Measurements from ENCODE around the gene RNF40.

The RNF40 gene

GRCh38 chr16:30761427-30761927 is 645 bp upstream of the RNF40 start:
- H3K4me3 ChIP-seq (replicated peaks; ENCODE audit: low read depth, low read length): peak overlapping the region; percentile 94
- TF ChIP-seq CTCF (IDR thresholded peaks at IDR 0.05; ENCODE audit: low read depth, low read length, missing control alignments): no peak

DNA sequence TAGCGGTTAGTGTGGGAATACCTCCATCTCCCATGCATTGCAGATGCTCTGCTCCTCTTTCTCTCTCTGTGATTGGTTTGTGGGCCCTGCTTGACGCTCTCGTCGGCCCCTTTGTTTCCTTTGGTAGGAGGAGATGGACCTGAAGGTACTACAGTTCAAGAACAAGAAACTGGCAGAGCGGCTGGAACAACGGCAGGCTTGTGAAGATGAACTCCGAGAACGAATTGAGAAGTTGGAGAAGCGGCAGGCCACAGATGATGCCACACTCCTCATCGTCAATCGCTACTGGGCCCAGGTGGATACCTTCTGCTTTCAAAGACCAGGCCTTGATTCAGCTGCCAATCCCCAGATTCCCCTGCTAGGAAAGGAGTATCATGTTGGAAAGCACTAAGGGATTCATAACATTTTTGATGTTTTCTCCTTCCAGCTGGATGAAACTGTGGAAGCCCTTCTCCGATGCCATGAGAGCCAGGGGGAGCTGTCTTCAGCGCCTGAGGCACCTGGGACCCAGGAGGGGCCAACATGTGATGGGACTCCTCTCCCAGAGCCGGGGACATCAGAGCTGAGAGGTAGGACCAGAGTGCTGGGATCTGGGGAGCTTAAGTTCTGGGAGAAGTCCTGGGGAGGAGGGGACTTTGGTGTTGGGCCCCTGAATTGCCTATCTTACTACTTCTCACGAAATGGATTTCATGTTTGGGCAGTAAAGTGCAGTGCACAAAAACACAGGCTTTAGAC is 1.0 kb downstream of the RNF40 start:
- no peak for TF ChIP-seq CTCF (IDR thresholded peaks at IDR 0.05; ENCODE audit: low read depth, low read length, missing control alignments)
- no peak for DNase-seq (ENCODE audit: extremely low read depth, low read depth)
- H3K4me3 ChIP-seq (replicated peaks; ENCODE audit: low read depth, low read length): peak overlapping the region; percentile 94

More at GRCh38 chr16:30761427-30761927, 645 bp upstream of the RNF40 start:
- DNase-seq (ENCODE audit: extremely low read depth, low read depth): no peak

DNA sequence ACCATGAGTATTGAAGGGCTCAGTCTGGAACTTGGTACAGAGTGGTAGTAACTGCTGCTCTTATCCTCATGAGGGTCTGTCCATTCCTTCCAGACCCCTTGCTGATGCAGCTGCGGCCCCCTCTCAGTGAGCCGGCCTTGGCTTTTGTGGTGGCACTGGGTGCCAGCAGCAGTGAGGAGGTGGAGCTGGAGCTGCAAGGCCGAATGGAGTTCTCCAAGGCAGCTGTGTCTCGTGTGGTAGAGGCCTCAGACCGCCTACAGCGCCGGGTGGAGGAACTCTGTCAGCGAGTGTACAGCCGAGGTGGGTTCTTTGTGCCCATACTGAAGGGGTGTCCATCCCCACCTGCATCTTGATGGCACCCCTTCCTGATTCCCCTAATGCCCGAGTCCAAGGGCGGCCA is 2.0 kb downstream of the RNF40 start:
- no peak for TF ChIP-seq CTCF (IDR thresholded peaks at IDR 0.05; ENCODE audit: low read depth, low read length, missing control alignments)
- no peak overlapping the region; the same call in 1 of the 2 replicates for H3K4me3 ChIP-seq (replicated peaks; ENCODE audit: low read depth, low read length)
- DNase-seq (ENCODE audit: extremely low read depth, low read depth): no peak

DNA sequence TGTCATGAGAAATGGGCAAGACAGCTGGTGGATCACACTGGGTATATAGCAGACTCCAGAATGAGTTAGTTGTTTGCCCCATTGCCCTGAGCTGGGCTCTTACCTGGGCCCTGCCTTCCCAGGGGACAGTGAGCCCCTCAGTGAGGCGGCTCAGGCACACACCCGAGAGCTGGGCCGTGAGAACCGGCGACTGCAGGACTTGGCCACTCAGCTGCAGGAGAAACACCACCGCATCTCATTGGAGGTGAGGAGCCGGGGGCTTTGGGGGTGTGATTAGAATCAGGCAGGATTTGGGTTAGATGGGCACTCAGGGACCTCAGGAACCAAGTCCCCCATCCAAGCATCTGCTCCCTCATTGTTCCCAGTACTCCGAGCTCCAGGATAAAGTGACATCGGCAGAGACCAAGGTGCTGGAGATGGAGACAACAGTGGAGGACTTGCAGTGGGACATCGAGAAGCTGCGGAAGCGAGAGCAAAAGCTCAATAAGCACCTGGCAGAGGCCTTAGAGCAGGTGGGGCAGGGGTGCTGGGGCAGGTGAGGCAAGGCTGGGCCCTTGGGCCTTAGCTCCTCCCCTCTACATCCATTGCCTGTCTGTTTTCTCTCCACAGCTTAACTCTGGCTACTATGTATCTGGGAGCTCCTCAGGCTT is 2.8 kb downstream of the RNF40 start:
- DNase-seq (ENCODE audit: extremely low read depth, low read depth): no peak
- no peak overlapping the region for H3K4me3 ChIP-seq (replicated peaks; ENCODE audit: low read depth, low read length)
- TF ChIP-seq CTCF (IDR thresholded peaks at IDR 0.05; ENCODE audit: low read depth, low read length, missing control alignments): no peak

DNA sequence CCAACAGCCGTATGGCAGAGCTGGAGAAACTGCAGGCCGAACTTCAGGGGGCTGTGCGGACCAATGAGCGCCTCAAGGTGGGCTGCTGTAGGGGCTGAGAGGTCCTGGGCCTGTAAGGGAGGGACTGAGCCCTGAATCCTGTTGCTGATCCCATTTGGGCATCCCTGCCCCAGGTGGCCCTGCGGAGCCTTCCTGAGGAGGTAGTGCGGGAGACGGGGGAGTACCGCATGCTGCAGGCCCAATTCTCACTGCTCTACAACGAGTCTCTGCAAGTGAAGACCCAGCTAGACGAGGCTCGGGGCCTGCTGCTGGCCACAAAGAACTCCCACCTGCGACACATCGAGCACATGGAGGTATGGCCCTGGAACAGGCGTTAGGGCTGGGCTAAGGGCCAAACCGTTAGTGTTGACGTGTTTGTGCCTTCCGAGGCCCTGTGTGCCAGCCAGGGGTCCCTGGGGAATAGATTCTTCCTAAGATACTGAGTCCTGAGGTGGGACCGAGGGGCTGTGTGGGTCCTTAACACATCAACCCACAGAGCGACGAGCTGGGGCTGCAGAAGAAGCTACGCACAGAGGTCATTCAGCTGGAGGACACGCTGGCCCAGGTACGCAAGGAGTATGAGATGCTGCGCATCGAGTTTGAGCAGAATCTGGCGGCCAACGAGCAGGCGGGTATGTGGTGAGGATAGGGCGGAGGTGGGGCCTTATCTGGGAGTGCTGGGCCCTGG is 4.2 kb downstream of the RNF40 start:
- TF ChIP-seq CTCF (IDR thresholded peaks at IDR 0.05; ENCODE audit: low read depth, low read length, missing control alignments): no peak
- no peak overlapping the region for H3K4me3 ChIP-seq (replicated peaks; ENCODE audit: low read depth, low read length)

GRCh38 chr16:30766933-30767284 is 4.8 kb downstream of the RNF40 start:
- H3K4me3 ChIP-seq (replicated peaks; ENCODE audit: low read depth, low read length): no peak overlapping the region
- no peak for DNase-seq (ENCODE audit: extremely low read depth, low read depth)
- TF ChIP-seq CTCF (IDR thresholded peaks at IDR 0.05; ENCODE audit: low read depth, low read length, missing control alignments): no peak

More for the DNA sequence above, 4.2 kb downstream of the RNF40 start:
- DNase-seq (ENCODE audit: extremely low read depth, low read depth): no peak

Data from HFF-Myc (cell line).